GM12892 (cell line): ENCODE measurements around the gene CCDC158.

Source experiments
- DNase-seq: peaks from one replicate; pipeline ENCODE4 v3.0.0; 2011; ENCODE audit not compliant: insufficient read length
- FAIRE-seq: peaks from 2 replicates; lab custom pipeline; 2011; peaks lifted over from hg19 to GRCh38; lab: Jason Lieb, UNC
- POLR2A ChIP-seq: IDR thresholded peaks from 2 replicates; pipeline ENCODE4 v1.6.1; 2011; ENCODE audit warnings: low read depth, low read length, control low read depth
- POLR2AphosphoS5 ChIP-seq: IDR thresholded peaks from 2 replicates; pipeline ENCODE4 v1.6.1; 2011; ENCODE audit warnings: low read depth, low read length, control low read depth
- TAF1 ChIP-seq: IDR thresholded peaks from 2 replicates; pipeline ENCODE4 v1.6.1; 2011; ENCODE audit warnings: low read depth, mild to moderate bottlenecking, control low read depth, low read length, borderline replicate concordance

CCDC158 gene

GRCh38 chr4:76357981-76358380 lies 63.0 kb downstream of the CCDC158 start:
- FAIRE-seq (no peak), DNase-seq (no peak)
- TF ChIP-seq TAF1 (no peak), POLR2A (no peak), POLR2AphosphoS5 (no peak)

- DNase-seq (no peak), FAIRE-seq (no peak)
- no peak for TF ChIP-seq TAF1
- TF ChIP-seq POLR2A, result no peak
- TF ChIP-seq POLR2AphosphoS5, result no peak
Observed at GRCh38 chr4:76354517-76355473, 66.1 kb downstream of the CCDC158 start.

- FAIRE-seq (no peak), DNase-seq (no peak)
- TF ChIP-seq POLR2A (no peak), TAF1 (no peak), POLR2AphosphoS5 (no peak)
Observed at GRCh38 chr4:76342803-76343202, 78.1 kb downstream of the CCDC158 start.

GRCh38 chr4:76342191-76342590 lies 78.8 kb downstream of the CCDC158 start:
- DNase-seq, result no peak
- no peak for FAIRE-seq

GRCh38 chr4:76341063-76341462 lies 79.9 kb downstream of the CCDC158 start:
- no peak for DNase-seq
- FAIRE-seq, result no peak

More at GRCh38 chr4:76342191-76342590, 78.8 kb downstream of the CCDC158 start:
- no peak for TF ChIP-seq TAF1
- TF ChIP-seq POLR2A, result no peak

GRCh38 chr4:76339364-76339763 lies 81.6 kb downstream of the CCDC158 start:
- no peak for TF ChIP-seq POLR2A
- TF ChIP-seq POLR2AphosphoS5, result no peak
- TF ChIP-seq TAF1, result no peak
- FAIRE-seq, result no peak
- no peak for DNase-seq

More at GRCh38 chr4:76341063-76341462, 79.9 kb downstream of the CCDC158 start:
- no peak for TF ChIP-seq POLR2AphosphoS5
- no peak for TF ChIP-seq POLR2A
- no peak for TF ChIP-seq TAF1

GRCh38 chr4:76334885-76335284 lies 86.1 kb downstream of the CCDC158 start:
- no peak for TF ChIP-seq POLR2AphosphoS5
- no peak for TF ChIP-seq POLR2A
- TF ChIP-seq TAF1, result no peak
- FAIRE-seq (no peak), DNase-seq (no peak)

GRCh38 chr4:76326515-76326914 lies 94.4 kb downstream of the CCDC158 start:
- FAIRE-seq, result no peak

GRCh38 chr4:76325072-76325471 lies 95.9 kb downstream of the CCDC158 start:
- TF ChIP-seq POLR2AphosphoS5 (no peak), TAF1 (no peak), POLR2A (no peak)
- DNase-seq, result no peak
- no peak for FAIRE-seq

More at GRCh38 chr4:76326515-76326914, 94.4 kb downstream of the CCDC158 start:
- DNase-seq, result no peak
- no peak for TF ChIP-seq POLR2A

- FAIRE-seq (no peak), DNase-seq (no peak)
- TF ChIP-seq TAF1 (no peak), POLR2AphosphoS5 (no peak), POLR2A (no peak)
Observed at GRCh38 chr4:76322236-76322635, 98.7 kb downstream of the CCDC158 start.

- DNase-seq, result no peak
- TF ChIP-seq POLR2A (no peak), POLR2AphosphoS5 (no peak), TAF1 (no peak)
- no peak for FAIRE-seq
Observed at GRCh38 chr4:76316131-76316530, 104.8 kb downstream of the CCDC158 start.

- no peak for FAIRE-seq
- TF ChIP-seq TAF1 (no peak), POLR2A (no peak), POLR2AphosphoS5 (no peak)
- no peak for DNase-seq
Observed at GRCh38 chr4:76315267-76315918, 105.5 kb downstream of the CCDC158 start.
